NCI-H128 (cell line): ENCODE data around the gene CMTR1.
"Not testable (repeated sequence)": the region's sequence is repeated elsewhere in the genome, so short reads cannot be mapped to it uniquely, and the experiment has no call there.

ENCODE experiments used
- DNase-seq: peaks from one replicate; lab custom pipeline; 2025; ENCODE audit not compliant: unreplicated experiment; lab: John Stamatoyannopoulos, UW

CMTR1 gene

GRCh38 chr6:37432916-37433656 lies at the start of gene CMTR1:
Gene CMTR1 (plus strand): TSS chr6:37433221. CDS start chr6:37435630, 2,409 bp downstream.
- DNase-seq: peak; percentile 81

- no peak for DNase-seq
Observed at GRCh38 chr6:37388578-37388977, 44.4 kb upstream of the CMTR1 start.

- no peak for DNase-seq
Observed at GRCh38 chr6:37389857-37390256, 43.2 kb upstream of the CMTR1 start.

GRCh38 chr6:37391120-37391519 lies 41.9 kb upstream of the CMTR1 start:
- DNase-seq: no peak

- no peak for DNase-seq
Observed at GRCh38 chr6:37392821-37393220, 40.2 kb upstream of the CMTR1 start.

GRCh38 chr6:37393381-37393929 lies 39.6 kb upstream of the CMTR1 start:
- DNase-seq: no peak

GRCh38 chr6:37396571-37397180 lies 36.3 kb upstream of the CMTR1 start:
- no peak for DNase-seq

- no peak for DNase-seq
Observed at GRCh38 chr6:37399131-37399530, 33.9 kb upstream of the CMTR1 start.

GRCh38 chr6:37399795-37400490 lies 33.1 kb upstream of the CMTR1 start:
- no peak for DNase-seq

GRCh38 chr6:37401658-37402057 lies 31.4 kb upstream of the CMTR1 start:
- not testable (repeated sequence) for DNase-seq

- no peak for DNase-seq
Observed at GRCh38 chr6:37406726-37407341, 26.2 kb upstream of the CMTR1 start.

GRCh38 chr6:37407948-37408347 lies 25.1 kb upstream of the CMTR1 start:
- no peak for DNase-seq

- DNase-seq: no peak
Observed at GRCh38 chr6:37409501-37409900, 23.5 kb upstream of the CMTR1 start.

GRCh38 chr6:37417393-37417792 lies 15.6 kb upstream of the CMTR1 start:
- no peak for DNase-seq

GRCh38 chr6:37418722-37419121 lies 14.3 kb upstream of the CMTR1 start:
- no peak for DNase-seq

- DNase-seq: no peak
Observed at GRCh38 chr6:37426058-37426944, 6.7 kb upstream of the CMTR1 start.

GRCh38 chr6:37426945-37427510 lies 6.0 kb upstream of the CMTR1 start:
- DNase-seq: no peak

GRCh38 chr6:37429352-37429750 lies 3.7 kb upstream of the CMTR1 start:
- no peak for DNase-seq

GRCh38 chr6:37432590-37432915 lies 468 bp upstream of the CMTR1 start:
- no peak for DNase-seq

GRCh38 chr6:37433657-37434271 lies 743 bp downstream of the CMTR1 start:
- DNase-seq: no peak
